SK-N-MC (cell line): ENCODE results near the gene GAS2.

Source experiments
- DNase-seq: peaks from one replicate; pipeline ENCODE4 v3.0.0-alpha.2; 2011; ENCODE audit warnings: low read depth, low spot score
- H3K27ac ChIP-seq: fragments of 200-600 bp; sonication (generic); 2 replicates; pipeline ENCODE4 v1.5.1; 2016; ENCODE audit warnings: mixed run types
- H3K36me3 ChIP-seq: fragments of 200-600 bp; sonication (generic); 2 replicates; pipeline ENCODE4 v1.6.1; 2017; ENCODE audit warnings: antibody characterized with exemption, low read length, mixed read lengths; ENCODE audit not compliant: insufficient read depth
- H3K4me3 ChIP-seq: fragments of 200-600 bp; sonication (generic); 2 replicates; pipeline ENCODE4 v1.5.1; 2016
- H3K9ac ChIP-seq: fragments of 200-600 bp; sonication (generic); 2 replicates; pipeline ENCODE4 v1.8.0; 2017; ENCODE audit warnings: mixed run types, mixed read lengths; ENCODE audit not compliant: insufficient read length
- H3K9me3 ChIP-seq: fragments of 200-600 bp; sonication (generic); 2 replicates; pipeline ENCODE4 v1.6.1; 2017; ENCODE audit warnings: low read depth, mild to moderate bottlenecking, antibody characterized with exemption, low read length, moderate library complexity, mixed read lengths
- EZH2 ChIP-seq: fragments of 200-600 bp; sonication (generic); IDR thresholded peaks from one replicate; pipeline ENCODE4 v1.6.1; 2017; ENCODE audit warnings: antibody characterized with exemption
- FOXP2 ChIP-seq: optimal IDR thresholded peaks from 2 replicates; pipeline ENCODE3; 2011; ENCODE audit warnings: mild to moderate bottlenecking, moderate library complexity; ENCODE audit not compliant: insufficient read depth; ENCODE audit errors: extremely low read length, control extremely low read depth
- POLR2AphosphoS5 ChIP-seq: IDR thresholded peaks from 2 replicates; pipeline ENCODE4 v1.6.1; 2012; ENCODE audit warnings: mild to moderate bottlenecking, low read depth, low read length, borderline replicate concordance

The GAS2 gene

GRCh38 chr11:22666325-22666687 lies at the start of gene GAS2:
GAS2 (plus strand) TSS chr11:22666611; CDS start chr11:22674870, 8,259 bp downstream.
- H3K27ac ChIP-seq: no peak within 1 kb of the TSS
- H3K9ac ChIP-seq: no peak within 1 kb of the TSS
- peak within 1 kb of the TSS; percentile 67 for H3K4me3 ChIP-seq

GRCh38 chr11:22617868-22618267 lies 48.5 kb upstream of the GAS2 start:
- no peak for DNase-seq
- Histone ChIP-seq H3K9me3 (no peaks in the 10 kb centered on the region), H3K9ac (no peak overlapping the region), H3K27ac (no peak overlapping the region), H3K36me3 (no peaks in the 10 kb centered on the region), H3K4me3 (no peak overlapping the region)
- TF ChIP-seq FOXP2 (no peak), POLR2AphosphoS5 (no peak), EZH2 (no peak)

More at GRCh38 chr11:22666325-22666687, at the start of gene GAS2:
- no peaks in the 10 kb centered on the region for H3K9me3 ChIP-seq
- DNase-seq: no peak
- TF ChIP-seq EZH2 (no peak), POLR2AphosphoS5 (no peak), FOXP2 (no peak)
- no peaks in the 10 kb centered on the region for H3K36me3 ChIP-seq

- H3K36me3 ChIP-seq: no peaks in the 10 kb centered on the region
- H3K27ac ChIP-seq: no peak overlapping the region
- peak overlapping the region; percentile 84 for H3K4me3 ChIP-seq
- peak overlapping the region; percentile 74 for H3K9ac ChIP-seq
- TF ChIP-seq EZH2: no peak
- TF ChIP-seq FOXP2: no peak
- TF ChIP-seq POLR2AphosphoS5: no peak
- no peak for DNase-seq
- no peaks in the 10 kb centered on the region for H3K9me3 ChIP-seq
Measured at GRCh38 chr11:22624742-22625447, 41.5 kb upstream of the GAS2 start.

- H3K27ac ChIP-seq: no peak within 1 kb of the TSS
- peak within 1 kb of the TSS; percentile 74 for H3K9ac ChIP-seq
- peak; percentile 99 for DNase-seq
- H3K4me3 ChIP-seq: peak within 1 kb of the TSS; percentile 84
- no peaks in the 10 kb centered on the region for H3K36me3 ChIP-seq
- H3K9me3 ChIP-seq: no peaks in the 10 kb centered on the region
- no peak for TF ChIP-seq EZH2
- peak; percentile 77 for TF ChIP-seq POLR2AphosphoS5
- TF ChIP-seq FOXP2: no peak
Measured at GRCh38 chr11:22625448-22626287, 40.7 kb upstream of the GAS2 start, which contains the start of gene FANCF. FANCF (minus strand) TSS chr11:22625823; CDS start chr11:22625810, 13 bp downstream.

GRCh38 chr11:22626573-22627239 lies 39.7 kb upstream of the GAS2 start:
- H3K36me3 ChIP-seq: no peaks in the 10 kb centered on the region
- TF ChIP-seq POLR2AphosphoS5 (no peak), EZH2 (no peak), FOXP2 (no peak)
- H3K9ac ChIP-seq: no peak overlapping the region
- no peak overlapping the region for H3K27ac ChIP-seq
- H3K4me3 ChIP-seq: peak overlapping the region; percentile 84; the same call in 1 of the 2 replicates
- DNase-seq: no peak
- no peaks in the 10 kb centered on the region for H3K9me3 ChIP-seq

DNA sequence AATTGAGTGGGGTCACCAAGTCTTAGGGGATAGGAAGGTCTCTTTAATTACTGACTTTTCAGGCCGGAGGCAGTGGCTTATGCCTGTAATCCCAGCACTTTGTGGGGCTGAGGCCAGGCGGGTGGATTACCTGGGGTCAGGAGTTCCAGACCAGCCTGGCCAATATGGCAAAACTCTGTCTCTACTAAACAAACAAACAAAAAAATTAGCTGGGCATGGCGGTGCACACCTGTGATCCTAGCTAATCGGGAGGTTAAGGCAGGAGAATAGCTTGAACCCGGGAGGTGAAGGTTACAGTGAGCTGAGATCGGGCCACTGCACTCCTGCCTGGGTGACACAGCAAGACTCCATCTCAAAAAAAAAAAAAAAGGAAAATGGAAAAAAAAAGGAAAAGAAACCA lies 39.0 kb upstream of the GAS2 start:
- Histone ChIP-seq H3K9me3 (no peaks in the 10 kb centered on the region), H3K27ac (no peak overlapping the region), H3K9ac (no peak overlapping the region), H3K4me3 (no peak overlapping the region), H3K36me3 (no peaks in the 10 kb centered on the region)
- no peak for DNase-seq
- TF ChIP-seq POLR2AphosphoS5: no peak
- no peak for TF ChIP-seq FOXP2
- no peak for TF ChIP-seq EZH2

GRCh38 chr11:22633354-22633902 lies 33.0 kb upstream of the GAS2 start:
- H3K36me3 ChIP-seq: no peaks in the 10 kb centered on the region
- no peak overlapping the region for H3K27ac ChIP-seq
- no peak for DNase-seq
- no peaks in the 10 kb centered on the region for H3K9me3 ChIP-seq
- H3K9ac ChIP-seq: no peak overlapping the region
- no peak overlapping the region for H3K4me3 ChIP-seq
- TF ChIP-seq POLR2AphosphoS5: no peak
- no peak for TF ChIP-seq FOXP2
- no peak for TF ChIP-seq EZH2

DNA sequence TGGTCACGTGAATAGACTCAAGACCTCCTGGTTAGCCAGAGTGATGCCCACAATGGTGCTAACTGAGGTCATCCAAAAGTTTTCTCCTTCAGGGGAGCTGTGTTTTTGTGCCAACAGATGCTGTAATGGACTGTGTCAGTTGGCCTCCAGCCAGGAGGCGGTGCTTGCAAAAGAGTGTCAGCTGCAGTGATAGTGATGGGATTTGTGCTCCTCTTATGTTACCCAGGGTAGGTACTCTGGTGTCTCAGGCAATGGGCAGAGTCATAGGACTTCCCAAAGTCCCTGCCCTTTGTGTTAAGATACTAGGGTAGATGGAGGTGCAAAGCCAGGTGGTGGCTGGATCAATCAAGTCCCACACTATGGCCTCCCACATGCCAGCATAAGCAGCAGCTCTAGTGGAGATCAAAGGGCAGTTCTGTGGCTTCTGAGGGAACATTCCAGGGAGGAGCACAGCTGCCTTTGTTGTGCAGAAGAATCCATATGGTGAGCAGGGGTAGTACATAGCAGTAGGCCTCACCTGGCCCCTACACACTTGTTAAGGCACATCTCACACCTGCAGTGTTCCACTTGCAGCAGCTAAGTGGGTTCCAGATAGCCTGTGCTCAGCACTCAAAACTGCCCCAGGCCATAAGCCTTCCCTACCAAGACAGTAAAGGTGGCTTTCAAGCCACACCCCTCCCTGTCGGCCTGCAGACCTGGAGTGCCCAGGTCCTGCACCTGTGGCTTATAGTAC lies 31.3 kb upstream of the GAS2 start:
- no peak for DNase-seq
- Histone ChIP-seq H3K9me3 (no peaks in the 10 kb centered on the region), H3K9ac (no peak overlapping the region), H3K4me3 (no peak overlapping the region), H3K36me3 (no peaks in the 10 kb centered on the region), H3K27ac (no peak overlapping the region)
- TF ChIP-seq EZH2: no peak
- TF ChIP-seq POLR2AphosphoS5: no peak
- no peak for TF ChIP-seq FOXP2
